ENCODE data around the gene IL17RD.

DNA sequence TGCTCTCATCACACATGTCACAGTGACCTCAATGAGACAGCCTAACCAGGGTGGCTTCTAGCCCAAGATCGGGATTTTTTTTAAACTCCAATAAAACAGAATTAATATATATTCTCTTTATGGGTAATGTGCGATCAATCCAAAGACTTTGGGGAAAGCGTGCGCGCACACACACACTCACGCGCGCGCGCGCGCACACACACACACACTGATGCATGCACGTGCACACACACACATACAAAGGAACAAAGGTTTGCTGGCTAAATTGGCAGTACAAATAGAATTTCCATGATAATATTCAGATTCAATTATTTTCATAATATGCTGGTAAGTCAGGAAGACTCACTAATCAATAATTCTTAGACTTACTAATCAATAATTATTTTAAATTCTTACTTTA, 19.3 kb downstream of the IL17RD start:
- TF ChIP-seq POLR2A (IDR thresholded peaks at IDR 0.05) = no peak
- TF ChIP-seq, protein P1, sequence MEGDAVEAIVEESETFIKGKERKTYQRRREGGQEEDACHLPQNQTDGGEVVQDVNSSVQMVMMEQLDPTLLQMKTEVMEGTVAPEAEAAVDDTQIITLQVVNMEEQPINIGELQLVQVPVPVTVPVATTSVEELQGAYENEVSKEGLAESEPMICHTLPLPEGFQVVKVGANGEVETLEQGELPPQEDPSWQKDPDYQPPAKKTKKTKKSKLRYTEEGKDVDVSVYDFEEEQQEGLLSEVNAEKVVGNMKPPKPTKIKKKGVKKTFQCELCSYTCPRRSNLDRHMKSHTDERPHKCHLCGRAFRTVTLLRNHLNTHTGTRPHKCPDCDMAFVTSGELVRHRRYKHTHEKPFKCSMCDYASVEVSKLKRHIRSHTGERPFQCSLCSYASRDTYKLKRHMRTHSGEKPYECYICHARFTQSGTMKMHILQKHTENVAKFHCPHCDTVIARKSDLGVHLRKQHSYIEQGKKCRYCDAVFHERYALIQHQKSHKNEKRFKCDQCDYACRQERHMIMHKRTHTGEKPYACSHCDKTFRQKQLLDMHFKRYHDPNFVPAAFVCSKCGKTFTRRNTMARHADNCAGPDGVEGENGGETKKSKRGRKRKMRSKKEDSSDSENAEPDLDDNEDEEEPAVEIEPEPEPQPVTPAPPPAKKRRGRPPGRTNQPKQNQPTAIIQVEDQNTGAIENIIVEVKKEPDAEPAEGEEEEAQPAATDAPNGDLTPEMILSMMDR (IDR thresholded peaks at IDR 0.05) = no peak

Data from vagina (tissue), 2 donors.